ENCODE measurements around the gene GPC6.
"Not testable (repeated sequence)": the region's sequence is repeated elsewhere in the genome, so short reads cannot be mapped to it uniquely, and the experiment has no call there.

GPC6 gene

GRCh38 chr13:94186470-94186869 is 959.9 kb downstream of the GPC6 start:
- no peak for DNase-seq

GRCh38 chr13:94188201-94188854 is 961.7 kb downstream of the GPC6 start:
- DNase-seq: no peak

- no peak for DNase-seq
Measured at GRCh38 chr13:94192431-94192975, 965.9 kb downstream of the GPC6 start.

GRCh38 chr13:94195715-94196114 is 969.1 kb downstream of the GPC6 start:
- DNase-seq: no peak

GRCh38 chr13:94196413-94196812 is 969.8 kb downstream of the GPC6 start:
- DNase-seq: no peak

- DNase-seq: no peak
Measured at GRCh38 chr13:94198681-94199080, 972.1 kb downstream of the GPC6 start.

GRCh38 chr13:94199135-94199534 is 972.5 kb downstream of the GPC6 start:
- DNase-seq: no peak

GRCh38 chr13:94201022-94201421 is 974.4 kb downstream of the GPC6 start:
- no peak for DNase-seq

GRCh38 chr13:94204163-94204562 is 977.6 kb downstream of the GPC6 start:
- no peak for DNase-seq

GRCh38 chr13:94204946-94205345 is 978.3 kb downstream of the GPC6 start:
- no peak for DNase-seq

GRCh38 chr13:94205896-94206295 is 979.3 kb downstream of the GPC6 start:
- no peak for DNase-seq

GRCh38 chr13:94209117-94209516 is 982.5 kb downstream of the GPC6 start:
- no peak for DNase-seq

- DNase-seq: not testable (repeated sequence)
Measured at GRCh38 chr13:94209913-94210312, 983.3 kb downstream of the GPC6 start.

GRCh38 chr13:94210816-94211215 is 984.2 kb downstream of the GPC6 start:
- no peak for DNase-seq

- no peak for DNase-seq
Measured at GRCh38 chr13:94212196-94212595, 985.6 kb downstream of the GPC6 start.

GRCh38 chr13:94214121-94214520 is 987.5 kb downstream of the GPC6 start:
- no peak for DNase-seq

GRCh38 chr13:94214975-94215374 is 988.4 kb downstream of the GPC6 start:
- no peak for DNase-seq

- no peak for DNase-seq
Measured at GRCh38 chr13:94216476-94216875, 989.9 kb downstream of the GPC6 start.

- no peak for DNase-seq
Measured at GRCh38 chr13:94217370-94217769, 990.8 kb downstream of the GPC6 start.

- no peak for DNase-seq
Measured at GRCh38 chr13:94218537-94218936, 991.9 kb downstream of the GPC6 start.

- no peak for DNase-seq
Measured at GRCh38 chr13:94218951-94219350, 992.3 kb downstream of the GPC6 start.

- DNase-seq: no peak
Measured at GRCh38 chr13:94224670-94225069, 998.1 kb downstream of the GPC6 start.

GRCh38 chr13:94227255-94227879 is 1000.8 kb downstream of the GPC6 start:
- DNase-seq: no peak

- DNase-seq: no peak
Measured at GRCh38 chr13:94228763-94229162, 1002.2 kb downstream of the GPC6 start.
